HEK293T (cell line): ENCODE data around the gene PDCD1LG2.

Experiments used
- LEF1 ChIP-seq: fragments of 450-650 bp; IDR thresholded peaks from 2 replicates; pipeline ENCODE4 v1.6.1; 2017; ENCODE audit warnings: mild to moderate bottlenecking, borderline replicate concordance
- SP1 ChIP-seq: fragments of 450-650 bp; IDR thresholded peaks from 2 replicates; pipeline ENCODE4 v1.6.1; 2017

- TF ChIP-seq LEF1 (no peak), SP1 (no peak)
Measured at GRCh38 chr9:5513966-5514616, 3.8 kb downstream of the PDCD1LG2 start.
